Measurements from ENCODE around the gene DBH. TPM values are rescaled to one million over a fixed set of nuclear protein-coding genes. Genes with fewer than 3 reads are reported as not detected.

The DBH gene
- polyA plus RNA-seq, 3 donors: not detected

DNA sequence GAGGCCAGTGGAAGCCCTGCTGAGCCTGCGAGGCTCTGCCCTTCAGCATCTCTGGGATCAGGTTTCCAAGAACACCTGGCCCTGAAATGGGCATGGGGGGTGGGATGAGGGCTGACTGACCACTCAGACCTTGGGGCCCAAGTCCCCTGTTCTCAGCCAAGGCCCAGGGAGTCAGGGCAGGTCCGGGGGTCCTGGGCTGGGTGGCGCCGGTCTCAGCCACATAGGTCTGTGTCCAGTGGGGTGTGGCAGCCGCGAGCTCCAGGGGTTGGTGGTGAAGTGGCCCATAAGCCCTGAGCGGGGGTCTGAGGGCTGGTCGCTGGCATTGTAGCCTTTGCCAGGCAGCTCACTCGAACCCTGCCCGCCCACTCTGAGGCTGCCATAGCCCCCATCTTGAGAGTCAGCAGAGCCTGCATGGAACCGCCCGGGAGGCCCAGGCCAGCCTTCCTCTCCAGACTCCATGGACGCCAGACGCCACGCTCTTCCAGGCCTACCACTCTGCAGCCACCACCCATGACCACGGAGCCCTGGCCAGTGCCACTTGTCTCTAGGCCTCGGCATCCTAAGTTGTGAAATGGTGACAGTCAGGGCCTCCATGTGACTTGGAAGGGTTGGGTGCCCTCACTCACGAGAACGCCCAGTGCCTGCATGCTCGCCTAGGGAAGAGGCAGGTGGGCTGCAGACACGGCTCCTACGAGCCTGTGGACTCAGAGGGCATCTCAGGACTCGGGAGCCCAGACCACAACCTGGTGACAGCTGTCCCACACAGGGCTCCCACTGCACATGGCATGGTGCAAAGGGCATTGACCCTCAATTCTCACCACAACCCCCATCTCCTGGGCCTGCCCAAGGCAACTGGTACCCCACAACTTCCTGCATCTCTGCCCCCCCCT, 6.7 kb upstream of the DBH start:
- Histone ChIP-seq H3K9me3 (replicated peaks in 1 of 2; ENCODE audit: control insufficient read depth in 1 of 2, insufficient read depth in 1 of 2, low read length in 2 of 2) (peaks cover 0 to 11% of the 10 kb centered on the region in 2 donors), H3K36me3 (replicated peaks in 1 of 2; ENCODE audit: control insufficient read depth in 1 of 2, insufficient read depth in 2 of 2, low read length in 2 of 2) (no peaks in the 10 kb centered on the region), H4K20me1 (ENCODE audit: insufficient read depth, low read length) (no peaks in the 10 kb centered on the region), H3K4me2 (replicated peaks; ENCODE audit: extremely low read depth, low read length, poor library complexity, severe bottlenecking) (no peak overlapping the region), H2AFZ (ENCODE audit: insufficient read depth, low read depth, low read length, poor library complexity, severe bottlenecking) (no peak overlapping the region), H3K27me3 (ENCODE audit: control insufficient read depth in 2 of 2, insufficient read depth in 2 of 2, low read length in 2 of 2) (no peaks in the 10 kb centered on the region), H3K79me2 (ENCODE audit: insufficient read depth, low read length) (no peaks in the 10 kb centered on the region), H3K27ac (ENCODE audit: low read depth in 1 of 2, low read length in 2 of 2) (no peak overlapping the region), H3K4me3 (replicated peaks in 1 of 3; ENCODE audit: low read depth in 2 of 3, low read length in 3 of 3) (no peak overlapping the region), H3K4me1 (ENCODE audit: control insufficient read depth in 1 of 2, insufficient read depth in 2 of 2, low read length in 2 of 2) (no peaks in the 10 kb centered on the region), H3K9ac (ENCODE audit: insufficient read depth, low read length, poor library complexity, severe bottlenecking) (no peak overlapping the region)
- no peak overlapping the region for H3K4me3 Mint-ChIP-seq
- H3K27me3 Mint-ChIP-seq (ENCODE audit: low read depth in 3 of 3): peaks cover 1 to 6% (median 3%) of the 10 kb centered on the region in 3 donors
- H3K36me3 Mint-ChIP-seq: no peaks in the 10 kb centered on the region
- TF ChIP-seq, protein P1, sequence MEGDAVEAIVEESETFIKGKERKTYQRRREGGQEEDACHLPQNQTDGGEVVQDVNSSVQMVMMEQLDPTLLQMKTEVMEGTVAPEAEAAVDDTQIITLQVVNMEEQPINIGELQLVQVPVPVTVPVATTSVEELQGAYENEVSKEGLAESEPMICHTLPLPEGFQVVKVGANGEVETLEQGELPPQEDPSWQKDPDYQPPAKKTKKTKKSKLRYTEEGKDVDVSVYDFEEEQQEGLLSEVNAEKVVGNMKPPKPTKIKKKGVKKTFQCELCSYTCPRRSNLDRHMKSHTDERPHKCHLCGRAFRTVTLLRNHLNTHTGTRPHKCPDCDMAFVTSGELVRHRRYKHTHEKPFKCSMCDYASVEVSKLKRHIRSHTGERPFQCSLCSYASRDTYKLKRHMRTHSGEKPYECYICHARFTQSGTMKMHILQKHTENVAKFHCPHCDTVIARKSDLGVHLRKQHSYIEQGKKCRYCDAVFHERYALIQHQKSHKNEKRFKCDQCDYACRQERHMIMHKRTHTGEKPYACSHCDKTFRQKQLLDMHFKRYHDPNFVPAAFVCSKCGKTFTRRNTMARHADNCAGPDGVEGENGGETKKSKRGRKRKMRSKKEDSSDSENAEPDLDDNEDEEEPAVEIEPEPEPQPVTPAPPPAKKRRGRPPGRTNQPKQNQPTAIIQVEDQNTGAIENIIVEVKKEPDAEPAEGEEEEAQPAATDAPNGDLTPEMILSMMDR (IDR thresholded peaks at IDR 0.05): no peak
- intact Hi-C loops (cut with micrococcal nuclease): no loop called here
- H3K4me1 Mint-ChIP-seq: no peaks in the 10 kb centered on the region
- H3K9me3 Mint-ChIP-seq: peaks cover 4 to 19% (median 11%) of the 10 kb centered on the region in 7 donors
- no peak overlapping the region for H3K27ac Mint-ChIP-seq
- DNase-seq: no peak
- 90% methylated on average over 20 of the region's 23 CpGs for WGBS (ENCODE audit: insufficient coverage)

DNA sequence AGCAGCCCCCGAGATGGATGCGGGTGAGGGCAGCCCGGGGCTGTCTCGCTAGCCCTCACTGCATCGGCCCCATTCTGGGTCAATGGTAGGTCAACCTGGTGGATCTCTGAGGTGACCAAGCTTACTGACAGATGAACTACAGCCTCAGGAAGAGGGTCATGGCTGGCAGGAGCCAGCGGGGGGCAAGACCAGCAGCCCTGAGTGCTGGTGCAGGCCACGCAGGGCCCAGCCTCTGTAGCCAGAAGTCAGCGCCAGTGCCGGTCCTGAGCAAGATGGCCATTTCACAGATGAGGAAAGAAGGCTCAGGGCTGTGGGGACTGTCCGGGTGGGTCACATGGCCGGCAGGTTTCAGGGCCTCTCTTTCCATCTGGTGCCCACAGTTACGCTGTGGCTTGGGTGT, 5.1 kb upstream of the DBH start:
- peaks cover 0 to 5% of the 10 kb centered on the region in 2 donors for H3K9me3 ChIP-seq (replicated peaks in 1 of 2; ENCODE audit: control insufficient read depth in 1 of 2, insufficient read depth in 1 of 2, low read length in 2 of 2)
- H3K27ac ChIP-seq (ENCODE audit: low read depth in 1 of 2, low read length in 2 of 2): no peak overlapping the region
- DNase-seq: no peak
- intact Hi-C loops (cut with micrococcal nuclease): no loop called here
- H2AFZ ChIP-seq (ENCODE audit: insufficient read depth, low read depth, low read length, poor library complexity, severe bottlenecking): no peak overlapping the region
- H3K9me3 Mint-ChIP-seq: peaks cover 4 to 11% (median 7%) of the 10 kb centered on the region in 7 donors
- H4K20me1 ChIP-seq (ENCODE audit: insufficient read depth, low read length): no peaks in the 10 kb centered on the region
- H3K4me3 Mint-ChIP-seq: no peak overlapping the region
- H3K4me3 ChIP-seq (replicated peaks in 1 of 3; ENCODE audit: low read depth in 2 of 3, low read length in 3 of 3): no peak overlapping the region
- peaks cover 3 to 8% (median 6%) of the 10 kb centered on the region in 3 donors for H3K27me3 Mint-ChIP-seq (ENCODE audit: low read depth in 3 of 3)
- no peak overlapping the region for H3K27ac Mint-ChIP-seq
- H3K36me3 ChIP-seq (replicated peaks in 1 of 2; ENCODE audit: control insufficient read depth in 1 of 2, insufficient read depth in 2 of 2, low read length in 2 of 2): no peaks in the 10 kb centered on the region
- H3K9ac ChIP-seq (ENCODE audit: insufficient read depth, low read length, poor library complexity, severe bottlenecking): no peak overlapping the region
- no peaks in the 10 kb centered on the region for H3K36me3 Mint-ChIP-seq
- H3K4me1 Mint-ChIP-seq: no peaks in the 10 kb centered on the region
- WGBS (ENCODE audit: insufficient coverage): 94% methylated on average over 9 of the region's 12 CpGs
- H3K4me1 ChIP-seq (ENCODE audit: control insufficient read depth in 1 of 2, insufficient read depth in 2 of 2, low read length in 2 of 2): no peaks in the 10 kb centered on the region
- H3K79me2 ChIP-seq (ENCODE audit: insufficient read depth, low read length): no peaks in the 10 kb centered on the region
- no peaks in the 10 kb centered on the region for H3K27me3 ChIP-seq (ENCODE audit: control insufficient read depth in 2 of 2, insufficient read depth in 2 of 2, low read length in 2 of 2)
- TF ChIP-seq, protein P1 (IDR thresholded peaks at IDR 0.05): no peak
- no peak overlapping the region for H3K4me2 ChIP-seq (replicated peaks; ENCODE audit: extremely low read depth, low read length, poor library complexity, severe bottlenecking)

All from CD14-positive monocyte (primary cell).